HepG2 (cell line): ENCODE results near the gene KANSL1. TPM values are rescaled to one million over a fixed set of nuclear protein-coding genes. Genes with fewer than 3 reads are reported as not detected.
A peak's percentile ranks its signal among the peaks of the same experiment; 100 is the strongest.

ENCODE experiments used
- ATAC-seq: fragments of 200-7000 bp; cut with Tn5 transposase; 3 replicates; pipeline ENCODE4 v1.9.1; 2020; ENCODE audit warnings: mild to moderate bottlenecking, moderate library complexity
- BruUV-seq: library from RNA; stranded (reverse); fragments of 400-500 nt; replicated peaks from 2 replicates; lab custom pipeline; 2021; lab: Mats Ljungman, UMichigan
- CTCF ChIA-PET: fragments of 300-600 bp; formaldehyde crosslinking; extraction: SDS; loops from one replicate; lab custom pipeline; 2021; ENCODE audit warnings: low total read pairs, inconsistent platforms, low intra/inter-chr PET ratio; lab: Yijun Ruan, JAX
- POLR2A ChIA-PET: fragments of 350-600 bp; sonication (Branson Sonifier 250); formaldehyde crosslinking; loops from one replicate; lab custom pipeline; 2020; ENCODE audit warnings: antibody characterized with exemption, inconsistent platforms; lab: Yijun Ruan, JAX
- DNase-seq: peaks from one replicate; pipeline ENCODE4 v3.0.0-alpha.2; 2015; ENCODE audit warnings: low spot score
- FAIRE-seq: peaks from 3 replicates; lab custom pipeline; 2011; peaks lifted over from hg19 to GRCh38; lab: Jason Lieb, UNC
- H2AFZ ChIP-seq: one replicate; pipeline ENCODE4 v1.6.1; 2011; ENCODE audit warnings: low read length, inconsistent platforms
- H3K27ac ChIP-seq: fragments of 300-600 bp; 3 replicates; pipeline ENCODE4 v1.8.0; 2011; ENCODE audit warnings: mixed run types, mild to moderate bottlenecking, mixed read lengths, low read length, inconsistent platforms; ENCODE audit not compliant: insufficient read depth; ENCODE audit errors: extremely low read length
- H3K27me3 ChIP-seq, 2 experiments: fragments of 200-600 bp in 1 of 2; 2 replicates in 1 of 2; 3 replicates in 1 of 2; pipeline versions ENCODE4 v1.6.0 to v1.8.0; 2011; ENCODE audit warnings: low read length in 2 of 2, mild to moderate bottlenecking in 2 of 2, moderate library complexity in 2 of 2, inconsistent platforms in 1 of 2; ENCODE audit not compliant: insufficient read depth in 2 of 2, control insufficient read depth in 1 of 2
- H3K36me3 ChIP-seq, 2 experiments: fragments of 200-600 bp in 1 of 2; replicated peaks in 1 of 2; 2 replicates in 1 of 2; 3 replicates in 1 of 2; pipeline versions ENCODE4 v1.5.1 to v1.8.0; 2011; ENCODE audit warnings: low read length in 2 of 2, inconsistent platforms in 1 of 2; ENCODE audit not compliant: insufficient read depth in 2 of 2, control insufficient read depth in 1 of 2
- H3K4me1 ChIP-seq: 2 replicates; pipeline ENCODE4 v1.5.1; 2012; ENCODE audit warnings: low read length, inconsistent platforms; ENCODE audit not compliant: insufficient read depth
- H3K4me2 ChIP-seq: 2 replicates; pipeline ENCODE4 v1.6.0; 2011; ENCODE audit warnings: low read depth, low read length, inconsistent platforms
- H3K4me3 ChIP-seq, 3 experiments: fragments of 200-600 bp in 1 of 3; sonication (generic), shearing (Covaris generic) in 1 of 3; replicated peaks in 1 of 3; 2 replicates each; pipeline ENCODE4 v1.5.1; 2011 to 2016; ENCODE audit warnings: low read length in 3 of 3, inconsistent platforms in 2 of 3, low read depth in 2 of 3, mild to moderate bottlenecking in 2 of 3, control low read depth in 1 of 3, mixed read lengths in 1 of 3; ENCODE audit not compliant: insufficient read depth in 1 of 3
- H3K79me2 ChIP-seq: one replicate; pipeline ENCODE4 v1.6.1; 2011; ENCODE audit warnings: low read length, inconsistent platforms; ENCODE audit not compliant: insufficient read depth
- H3K9ac ChIP-seq: 2 replicates; pipeline ENCODE4 v1.6.0; 2011; ENCODE audit warnings: mild to moderate bottlenecking, low read depth, low read length, inconsistent platforms; ENCODE audit not compliant: insufficient read depth
- H3K9me3 ChIP-seq: 2 replicates; pipeline ENCODE4 v1.5.1; 2012; ENCODE audit warnings: mild to moderate bottlenecking, low read length
- H4K20me1 ChIP-seq: 2 replicates; pipeline ENCODE4 v1.6.0; 2011; ENCODE audit warnings: inconsistent platforms, mild to moderate bottlenecking, low read length, moderate library complexity; ENCODE audit not compliant: insufficient read depth
- CTCF ChIP-seq: sonication (generic); formaldehyde crosslinking; IDR thresholded peaks from 2 replicates; pipeline ENCODE4 v1.5.0; 2020; ENCODE audit warnings: mild to moderate bottlenecking, missing genetic modification reagents, moderate library complexity
- FOXK2 ChIP-seq: fragments of 450-650 bp; IDR thresholded peaks from 2 replicates; pipeline ENCODE4 v1.6.1; 2016
- GLI4 ChIP-seq: sonication (generic); formaldehyde crosslinking; IDR thresholded peaks from 2 replicates; pipeline ENCODE4 v1.5.1; 2020; ENCODE audit warnings: missing genetic modification reagents, mild to moderate bottlenecking, moderate library complexity, borderline replicate concordance
- HMGXB3 ChIP-seq: sonication (generic); formaldehyde crosslinking; IDR thresholded peaks from 2 replicates; pipeline ENCODE4 v1.4.0; 2020; ENCODE audit warnings: missing genetic modification reagents, borderline replicate concordance
- KDM3A ChIP-seq: IDR thresholded peaks from 2 replicates; pipeline ENCODE4 v1.6.1; 2018; ENCODE audit warnings: low read depth, missing compliant biosample characterization
- LCORL ChIP-seq, 2 experiments: fragments of 450-650 bp in 1 of 2; sonication (generic) in 1 of 2; formaldehyde crosslinking in 1 of 2; IDR thresholded peaks; 2 replicates each; pipeline versions ENCODE4 v1.5.0 to v1.6.1; 2017 to 2020; ENCODE audit warnings: antibody characterized with exemption in 1 of 2, missing genetic modification reagents in 1 of 2
- MED8 ChIP-seq: sonication (generic); formaldehyde crosslinking; IDR thresholded peaks from 2 replicates; pipeline ENCODE4 v1.8.1; 2023; ENCODE audit warnings: mild to moderate bottlenecking, missing genetic modification reagents; ENCODE audit not compliant: insufficient replicate concordance
- SMC3 ChIP-seq: IDR thresholded peaks from 2 replicates; pipeline ENCODE4 v1.6.1; 2011; ENCODE audit warnings: low read length, improper control_type of control experiment
- TFAP4 ChIP-seq: sonication (generic); IDR thresholded peaks from 2 replicates; pipeline ENCODE4 v1.6.1; 2016; ENCODE audit warnings: low read depth, borderline replicate concordance
- THAP11 ChIP-seq: IDR thresholded peaks from 2 replicates; pipeline ENCODE4 v1.6.1; 2016; ENCODE audit warnings: missing biosample characterization, missing genetic modification reagents
- ZBTB3 ChIP-seq: sonication (generic); formaldehyde crosslinking; IDR thresholded peaks from 2 replicates; pipeline ENCODE4 v1.4.0; 2020; ENCODE audit warnings: low read depth, mild to moderate bottlenecking, moderate library complexity, missing genetic modification reagents, borderline replicate concordance
- ZNF18 ChIP-seq: sonication (generic); formaldehyde crosslinking; IDR thresholded peaks from 2 replicates; pipeline ENCODE4 v1.8.0; 2022; ENCODE audit warnings: mild to moderate bottlenecking, missing genetic modification reagents; ENCODE audit not compliant: insufficient replicate concordance
- ZNF547 ChIP-seq: sonication (generic); formaldehyde crosslinking; IDR thresholded peaks from 2 replicates; pipeline ENCODE4 v1.5.1; 2020; ENCODE audit warnings: mild to moderate bottlenecking, missing genetic modification reagents
- ZSCAN25 ChIP-seq: sonication (generic); formaldehyde crosslinking; IDR thresholded peaks from 2 replicates; pipeline ENCODE4 v1.8.0; 2022; ENCODE audit warnings: mild to moderate bottlenecking, missing genetic modification reagents
- WGBS: methylation state at CpG from one replicate; pipeline ENCODE4 v1.1.6; 2017; ENCODE audit warnings: low lambda C conversion rate; 5-methylcytosine and 5-hydroxymethylcytosine counted together
- in situ Hi-C: cut with HindIII; loops from 2 replicates; pipeline ENCODE4 v1.10.0; 2017; ENCODE audit warnings: low pct_unique_long_range_greater_than_20kb; ENCODE audit not compliant: extremely low pct_ligation_motif_present
- intact Hi-C: fragments of 100-400 bp; cut with micrococcal nuclease; formaldehyde crosslinking; loops from one replicate; pipeline ENCODE4 v1.10.0; 2022; ENCODE audit not compliant: unreplicated experiment
- polyA plus RNA-seq, 8 experiments: library from polyadenylated mRNA; depleted of rRNA in 3 of 8; stranded (reverse) in 7 of 8; unstranded in 1 of 8; fragments of >200 nt; fragmentation: Illumina TruSeq in 4 of 8; extraction: Trizol in 4 of 8; gene quantifications; 2 replicates each; pipeline versions ENCODE4 v1.2.1 to v1.2.3, GENCODE V29; 2011 to 2016; ENCODE audit warnings: low read depth in 4 of 8, missing spikeins in 1 of 8, mixed read lengths in 1 of 8; ENCODE audit not compliant: insufficient read depth in 1 of 8
- total RNA-seq, 5 experiments: library from RNA; depleted of rRNA; stranded (reverse); fragments of >200 nt; fragmentation: Illumina TruSeq; extraction: Trizol; gene quantifications; 2 replicates each; pipeline ENCODE4 v1.2.3, GENCODE V29; 2016; ENCODE audit warnings: low read depth in 1 of 5

KANSL1 gene
- total and polyA plus RNA-seq, 2 of the 13 experiments (the other 11 are each of a cell fraction or from before 2014, with no cell fraction given): 24.0 to 59.6 TPM

- TF ChIP-seq TFAP4 (peak; percentile 77), FOXK2 (no peak), SMC3 (peak; percentile 86), ZSCAN25 (CRISPR knock-in tag) (no peak), GLI4 (no peak), THAP11 (CRISPR knock-in tag) (peak; percentile 42; the same call in 1 of the 2 replicates), LCORL (IDR thresholded peaks at IDR 0.05) (no peak), LCORL (CRISPR knock-in tag; IDR thresholded peaks at IDR 0.05) (no peak), CTCF (peak; percentile 80)
- TF ChIP-seq, all 625 proteins: peak for 20
These were observed 19.6 kb upstream of the KANSL1 start (continued) for GRCh38 chr17:46212634-46213435.

GRCh38 chr17:46208997-46209396 is 15.8 kb upstream of the KANSL1 start:
- in situ Hi-C loops (no loop called here), intact Hi-C loops (no loop called here)
- POLR2A ChIA-PET: no interaction called here
- TF ChIP-seq ZNF547 (CRISPR knock-in tag) (no peak), ZBTB3 (CRISPR knock-in tag) (no peak), ZNF18 (CRISPR knock-in tag) (no peak), MED8 (CRISPR knock-in tag) (no peak), KDM3A (CRISPR knock-in tag) (no peak), HMGXB3 (CRISPR knock-in tag) (no peak)

More at GRCh38 chr17:46208997-46209396, 15.8 kb upstream of the KANSL1 start:
- Histone ChIP-seq H3K9me3 (peaks cover 8% of the 10 kb centered on the region; the same call in 1 of the 2 replicates), H3K79me2 (peaks cover 41% of the 10 kb centered on the region), H3K27ac (no peak overlapping the region), H4K20me1 (peaks cover 3% of the 10 kb centered on the region), H3K27me3 (no peaks in the 10 kb centered on the region), H3K9ac (no peak overlapping the region), H3K4me3 (no peak overlapping the region), H2AFZ (no peak overlapping the region), H3K36me3 (peaks cover under 1 to 27% of the 10 kb centered on the region in 2 experiments; a peak in 4 of 5 replicates), H3K4me1 (peaks cover 1% of the 10 kb centered on the region; the same call in 1 of the 2 replicates), H3K4me2 (no peak overlapping the region)
- WGBS: 98% methylated on average over 8 of the region's 8 CpGs
- CTCF ChIA-PET: no interaction called here
- ATAC-seq (no peak), FAIRE-seq (no peak), DNase-seq (no peak)
- no TSS peak for BruUV-seq
